GM19193 (cell line): Measurements from ENCODE around the gene CKAP2L.

ENCODE experiments used
- POLR2A ChIP-seq: IDR thresholded peaks from 4 replicates; pipeline ENCODE4 v1.6.1; 2011; ENCODE audit not compliant: insufficient read depth, insufficient read length; ENCODE audit errors: extremely low read depth

CKAP2L gene

DNA sequence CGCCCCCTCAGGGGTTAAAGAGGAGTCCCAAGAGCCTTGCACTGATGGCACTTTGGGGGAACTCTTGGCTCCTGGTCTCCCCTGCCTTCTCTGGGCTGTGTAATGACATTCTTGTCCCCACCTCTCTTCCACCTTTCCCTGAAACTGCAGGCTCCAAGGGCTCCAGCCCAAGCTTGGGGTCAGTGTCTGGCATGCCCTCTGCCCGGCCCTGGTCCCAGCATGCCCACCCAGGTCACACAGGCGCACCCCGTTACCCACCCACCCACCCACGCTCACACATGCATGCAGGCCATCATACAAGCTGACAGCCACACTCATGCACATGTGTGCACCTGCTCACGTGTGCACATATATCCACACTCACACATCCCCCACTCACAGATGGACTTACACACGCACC lies 50.5 kb downstream of the CKAP2L start:
- no peak for TF ChIP-seq POLR2A

DNA sequence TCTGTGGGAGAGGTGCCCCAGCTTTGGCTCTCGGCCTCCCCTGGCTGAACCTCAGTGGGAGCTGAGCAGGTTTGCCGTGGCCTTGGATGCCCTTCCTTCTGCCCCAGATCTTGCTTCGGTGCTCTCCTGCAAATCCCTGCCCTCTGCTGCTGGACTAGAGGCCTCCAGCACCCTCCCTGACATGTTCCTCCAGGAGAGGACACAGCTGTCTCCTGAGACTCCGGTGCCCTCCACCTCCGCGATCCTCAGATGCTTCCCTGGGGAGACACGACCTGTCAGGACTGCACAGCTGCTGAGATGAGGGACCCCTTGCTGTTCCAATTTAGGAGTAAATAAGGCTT lies 50.9 kb downstream of the CKAP2L start:
- TF ChIP-seq POLR2A = no peak

DNA sequence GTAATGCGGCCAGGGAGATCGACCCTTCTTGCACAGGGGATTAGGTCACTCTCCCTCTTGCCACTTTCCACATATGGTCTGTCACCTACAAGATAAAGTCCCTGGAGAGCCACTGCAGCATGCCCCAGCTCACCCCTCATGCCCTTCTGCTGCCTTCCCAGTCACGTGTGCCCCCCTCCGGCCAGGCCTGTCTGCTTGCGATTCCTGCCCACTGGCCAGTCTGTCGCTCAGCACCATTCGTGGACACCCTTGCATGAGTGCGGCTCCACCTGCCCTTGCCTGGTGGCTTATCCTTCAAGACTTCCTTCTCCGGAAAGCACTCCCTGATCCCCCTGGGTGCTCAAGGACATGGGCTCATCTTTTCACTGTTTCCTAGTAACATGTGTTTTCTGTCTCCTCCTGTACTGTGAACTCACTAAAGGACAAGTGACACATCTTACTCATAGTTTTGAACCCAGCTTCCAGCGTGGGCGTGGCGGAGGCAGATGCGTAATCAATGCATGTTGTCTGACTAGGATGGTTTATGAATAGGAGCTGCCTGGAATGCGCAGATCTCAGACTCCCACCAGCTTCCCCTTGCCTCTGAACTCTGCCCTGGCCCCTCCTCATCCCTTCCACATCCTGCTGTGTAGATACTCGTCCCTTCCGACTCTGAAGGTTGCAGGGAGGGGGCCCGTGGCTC lies 51.4 kb downstream of the CKAP2L start:
- TF ChIP-seq POLR2A = no peak

DNA sequence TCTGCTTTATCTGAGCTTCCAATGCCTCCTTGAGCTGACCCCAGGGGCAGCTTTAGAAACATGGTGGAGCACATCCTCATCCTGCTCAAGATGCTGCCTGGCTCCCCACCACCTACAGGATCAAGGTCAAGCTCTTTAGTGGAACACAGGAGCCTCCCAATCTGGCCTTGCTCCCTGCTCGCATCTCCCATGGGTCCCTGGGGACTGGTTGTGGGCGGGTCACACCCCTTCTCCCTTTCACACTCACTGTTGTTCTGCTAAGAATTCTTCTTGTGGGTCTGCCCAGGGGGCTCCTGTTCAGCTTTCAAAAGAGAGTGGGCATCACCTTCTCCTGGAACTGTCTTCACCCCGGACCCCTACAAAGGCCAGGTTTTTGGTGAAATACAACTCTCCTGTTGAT lies 51.9 kb downstream of the CKAP2L start:
- no peak for TF ChIP-seq POLR2A

DNA sequence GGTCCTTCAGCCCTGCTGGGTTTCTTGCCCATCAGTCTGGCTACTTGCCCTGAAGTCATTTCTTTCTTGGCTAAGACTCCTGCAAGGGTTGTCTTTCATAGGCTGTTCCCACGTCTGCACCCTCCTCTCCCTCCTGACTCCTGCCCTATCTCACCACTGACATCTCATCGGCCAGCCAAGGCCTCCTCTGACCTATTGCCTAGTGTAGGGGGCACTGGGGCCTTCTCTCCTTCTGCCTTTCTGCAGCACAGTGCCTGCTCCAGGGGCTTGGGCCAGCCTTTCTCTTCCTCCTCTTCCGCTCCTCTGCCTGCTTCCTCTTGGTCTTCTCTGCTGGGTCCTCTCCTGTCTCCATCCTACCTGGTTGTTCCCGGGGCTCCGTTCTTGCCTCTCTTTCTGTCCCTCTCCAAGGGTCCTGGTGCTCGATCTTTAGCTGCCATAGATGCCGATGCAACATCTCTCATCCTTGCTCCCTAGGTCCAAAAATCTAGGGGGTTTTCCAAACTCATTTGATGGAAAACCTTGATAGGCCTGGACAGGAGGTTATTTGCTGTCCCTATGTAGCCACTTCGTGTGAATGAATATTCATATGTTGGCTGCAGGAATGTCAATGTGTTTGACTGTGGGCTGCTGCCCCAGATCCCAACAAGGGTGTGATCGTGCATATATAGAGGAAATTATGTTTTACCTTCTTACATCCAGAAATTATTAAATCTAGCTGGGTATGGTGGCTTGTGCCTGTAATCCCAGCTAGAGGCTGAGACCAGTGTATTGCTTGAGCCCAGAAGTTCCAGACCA lies 53.3 kb downstream of the CKAP2L start:
- TF ChIP-seq POLR2A = no peak

DNA sequence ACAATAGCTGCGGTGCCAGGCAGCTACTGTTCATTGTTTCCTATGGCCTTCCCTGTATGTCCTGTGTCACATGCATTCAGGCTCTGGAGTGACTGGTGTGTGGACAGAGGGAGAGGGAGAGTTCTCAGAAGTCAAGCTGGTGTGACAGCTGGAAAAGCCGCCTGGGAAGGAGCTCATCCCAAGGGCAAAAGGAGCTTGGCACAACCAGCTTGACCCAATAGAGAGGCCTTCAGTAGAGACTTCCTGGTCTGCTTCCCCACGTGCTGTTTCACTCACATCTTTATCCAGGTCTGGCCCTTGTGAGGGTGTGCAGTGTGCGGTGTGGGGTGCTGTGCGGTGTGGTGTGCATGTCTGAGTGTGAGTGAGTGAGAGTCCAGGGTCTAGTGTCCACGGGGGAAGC lies 54.7 kb downstream of the CKAP2L start:
- no peak for TF ChIP-seq POLR2A

DNA sequence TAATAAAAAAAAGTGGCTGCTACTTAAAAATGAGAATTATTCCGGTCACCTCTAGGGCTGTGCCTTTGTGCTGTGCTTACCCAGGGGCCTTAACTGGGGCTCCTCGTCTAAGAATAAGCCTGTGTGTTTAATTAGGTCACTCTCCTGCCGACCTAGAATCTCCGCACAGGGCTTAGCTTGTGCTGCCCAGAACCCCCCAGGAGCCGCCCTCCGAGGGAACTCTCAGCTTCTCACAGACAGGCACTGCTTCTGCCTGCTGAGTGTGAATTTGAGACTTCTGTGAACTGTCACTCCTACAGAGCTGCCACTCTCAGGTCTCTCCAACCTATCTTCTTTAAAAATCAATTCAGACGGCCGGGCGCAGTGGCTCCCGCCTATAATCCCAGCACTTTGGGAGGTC lies 55.4 kb downstream of the CKAP2L start:
- TF ChIP-seq POLR2A = no peak

DNA sequence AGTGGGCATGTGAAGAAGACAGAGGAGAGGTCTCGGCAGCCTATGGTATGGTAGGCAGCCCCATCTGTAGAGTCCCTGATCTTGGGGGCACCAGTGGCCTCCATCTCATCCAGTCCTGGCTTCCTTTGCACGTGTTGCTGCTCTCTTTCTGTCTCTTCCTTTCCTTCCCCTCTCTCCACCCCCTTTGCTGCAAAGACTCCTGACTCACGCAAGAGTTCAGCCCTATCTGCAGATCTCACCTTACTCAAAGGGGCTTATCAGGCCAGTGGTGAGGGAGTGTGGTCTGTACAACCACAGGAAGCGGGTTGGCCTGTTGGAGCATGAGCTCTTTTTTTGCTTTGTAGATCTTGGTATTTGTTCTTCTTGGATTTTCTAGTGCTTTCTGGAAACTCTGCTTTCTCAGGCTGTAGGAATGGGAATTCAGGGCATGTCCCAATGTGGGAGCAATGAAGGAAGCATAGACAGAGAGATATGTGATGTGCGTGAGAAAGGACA lies 58.2 kb downstream of the CKAP2L start:
- TF ChIP-seq POLR2A = peak; percentile 35

DNA sequence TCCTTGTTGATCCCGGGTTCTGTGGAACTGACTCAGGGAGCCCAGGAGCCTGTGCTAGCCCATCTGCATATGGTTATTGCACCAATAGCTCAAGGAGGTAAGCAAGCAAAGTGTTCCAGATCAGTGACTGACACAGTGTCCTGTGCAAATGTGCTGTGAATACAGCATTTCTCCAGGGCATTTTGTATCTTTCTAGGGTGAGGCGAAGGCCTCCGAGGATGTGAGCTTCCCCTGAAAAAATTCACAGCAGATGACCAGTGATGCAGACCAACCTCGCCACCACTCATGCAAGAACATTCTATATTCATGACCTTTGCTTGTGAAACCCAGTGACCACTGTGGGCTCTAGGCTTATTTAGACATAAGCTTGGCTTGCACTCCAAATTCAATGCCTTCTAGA lies 58.8 kb downstream of the CKAP2L start:
- TF ChIP-seq POLR2A = no peak

DNA sequence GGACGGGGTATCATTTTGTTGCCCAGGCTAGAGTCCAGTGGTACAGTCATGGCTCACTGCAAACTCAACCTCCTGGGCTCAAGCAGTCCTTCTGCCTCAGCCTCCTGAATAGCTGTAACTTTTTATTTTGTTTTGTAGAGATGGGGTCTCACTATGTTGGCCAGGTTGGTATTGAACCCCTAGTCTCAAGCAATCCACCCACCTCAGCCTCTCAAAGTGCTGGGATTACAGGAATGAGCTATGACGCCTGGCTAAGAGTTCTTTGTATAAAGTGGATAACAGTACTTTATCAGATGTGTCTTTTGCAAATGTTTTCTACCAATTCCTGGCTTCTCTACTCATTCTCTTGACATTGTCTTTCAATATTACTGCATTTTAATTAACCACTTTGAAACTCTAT lies 60.7 kb downstream of the CKAP2L start:
- no peak for TF ChIP-seq POLR2A

DNA sequence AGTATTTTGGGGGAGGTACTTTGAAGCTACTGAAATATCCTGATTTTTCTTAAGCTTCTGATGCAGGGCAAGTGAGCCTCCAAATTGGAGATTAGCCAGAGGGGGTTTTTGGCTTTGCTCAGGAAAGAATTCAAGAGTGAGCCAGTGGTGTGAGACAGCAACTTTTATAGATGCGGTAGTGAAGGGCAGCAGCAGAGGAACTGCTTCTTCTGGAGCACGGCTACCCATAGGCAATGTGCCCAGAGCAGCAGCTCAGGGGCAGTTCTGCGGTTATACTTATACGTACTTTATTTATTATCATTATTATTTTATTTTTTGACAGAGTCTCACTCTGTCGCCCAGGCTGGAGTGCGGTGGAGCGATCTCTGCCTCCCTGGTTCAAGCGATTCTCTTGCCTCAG lies 63.4 kb downstream of the CKAP2L start:
- no peak for TF ChIP-seq POLR2A

DNA sequence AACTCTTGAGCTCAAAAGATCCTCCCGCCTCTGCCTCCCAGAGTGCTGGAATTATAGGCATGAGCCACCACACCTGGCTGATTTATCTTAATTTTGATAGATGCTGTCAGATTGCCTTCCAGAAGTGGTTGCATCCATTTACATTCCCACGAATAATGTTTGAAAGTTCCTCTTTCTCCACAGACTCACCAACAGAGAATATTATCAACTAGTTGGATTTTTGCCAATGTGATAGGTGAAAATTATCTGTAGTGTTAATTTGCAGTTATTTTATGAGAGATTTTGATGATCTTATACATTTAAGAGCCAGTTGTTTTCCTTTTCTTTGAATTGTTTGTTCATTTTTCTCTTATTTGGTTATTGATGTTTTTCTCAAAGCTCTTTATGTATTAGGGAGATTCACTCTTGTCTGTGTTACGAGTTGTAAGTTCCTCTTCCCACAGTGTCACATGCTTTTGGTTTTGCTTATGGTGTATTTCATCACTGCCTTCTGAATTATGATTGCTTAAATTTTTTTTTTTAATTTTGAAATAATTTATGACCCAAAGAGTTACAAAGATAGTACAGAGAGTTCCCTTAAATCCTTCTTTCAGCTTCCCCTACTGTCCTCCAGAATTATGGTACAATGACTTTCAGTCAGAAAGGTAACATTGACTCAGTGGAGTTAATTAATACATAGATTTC lies 64.3 kb downstream of the CKAP2L start:
- TF ChIP-seq POLR2A = no peak

DNA sequence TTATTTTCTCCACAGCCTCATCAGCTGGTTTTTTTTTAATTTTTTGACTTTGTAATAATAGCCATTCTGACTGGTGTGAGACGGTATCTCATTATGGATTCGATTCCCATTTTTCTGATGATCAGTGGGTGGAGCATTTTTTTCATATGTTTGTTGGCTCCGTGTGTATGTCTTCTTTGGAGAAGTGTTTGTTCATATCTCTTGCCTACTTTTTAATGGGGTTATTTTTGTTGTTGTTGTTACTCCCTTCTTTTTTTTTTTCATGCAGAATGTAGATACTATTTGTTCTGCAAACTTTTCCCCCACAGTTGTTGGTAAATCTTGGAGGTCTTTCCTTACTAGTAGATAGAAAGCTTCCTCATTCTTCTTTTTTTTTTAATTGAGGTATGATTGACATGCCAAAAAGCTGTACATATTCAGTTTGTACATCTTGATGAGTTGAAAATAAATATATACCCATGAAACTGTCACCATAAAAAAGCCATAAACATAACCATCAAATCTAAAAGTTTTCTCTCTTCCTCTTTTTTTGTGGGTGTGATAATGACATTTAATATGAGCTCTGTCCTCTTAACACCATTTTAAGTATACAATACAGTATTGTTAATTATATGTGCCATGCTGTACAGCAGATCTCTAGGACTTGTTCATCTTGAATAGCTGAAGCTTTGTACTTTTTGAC lies 65.4 kb downstream of the CKAP2L start:
- no peak for TF ChIP-seq POLR2A

DNA sequence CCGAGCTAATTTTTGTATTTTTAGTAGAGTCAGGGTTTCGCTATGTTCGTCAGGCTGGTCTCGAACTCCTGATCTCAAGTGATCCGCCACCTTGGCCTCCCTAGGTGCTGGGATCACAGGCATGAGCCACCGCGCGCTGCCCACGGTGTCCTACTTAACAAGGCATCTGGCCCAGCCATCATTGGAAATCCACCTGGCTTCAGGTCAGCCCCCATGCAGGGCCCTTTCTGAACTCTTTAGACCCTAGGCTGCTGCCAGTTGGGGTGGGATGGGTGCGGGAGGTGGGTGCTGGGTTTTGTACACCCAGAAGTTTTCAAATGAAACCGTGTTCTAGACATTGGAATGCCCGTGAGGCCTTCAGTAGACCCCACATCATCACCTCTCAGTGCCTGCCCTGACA lies 70.2 kb downstream of the CKAP2L start:
- TF ChIP-seq POLR2A = no peak

DNA sequence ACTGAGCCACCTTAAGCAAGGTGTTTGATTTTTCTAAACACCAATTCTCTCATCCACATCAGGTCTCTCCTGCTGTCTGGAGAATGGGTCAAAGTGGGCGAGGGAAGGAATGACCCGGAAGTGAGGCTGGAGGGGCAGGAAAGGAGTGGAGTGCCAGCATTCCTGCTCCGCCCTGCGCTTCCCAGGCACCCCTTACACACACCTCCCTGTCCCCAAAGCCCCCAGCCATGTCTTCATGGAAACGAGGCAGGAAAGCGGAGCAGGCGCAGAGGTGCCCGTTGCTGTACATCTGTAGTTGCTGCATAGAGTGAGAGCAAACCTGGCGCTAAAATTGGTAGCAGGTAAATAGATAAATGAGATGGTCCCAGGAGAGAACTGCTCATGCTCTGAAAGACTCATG lies 70.8 kb downstream of the CKAP2L start:
- TF ChIP-seq POLR2A = no peak
